Liver (tissue), 9 donors: ENCODE data around the gene SH3BP2. TPM values are rescaled to one million over a fixed set of nuclear protein-coding genes. Genes with fewer than 3 reads are reported as not detected.

Source experiments
- DNase-seq: peaks from one replicate; pipeline ENCODE4 v3.0.0-alpha.2; 2017; ENCODE audit warnings: low spot score
- H3K27ac ChIP-seq, 2 donors: one replicate each; pipeline ENCODE4 v1.7.0; 2013; ENCODE audit warnings: inconsistent platforms in 2 of 2, low read length in 2 of 2, control low read depth in 1 of 2, low read depth in 1 of 2, mild to moderate bottlenecking in 1 of 2
- H3K27me3 ChIP-seq, 4 donors: one replicate each; pipeline versions ENCODE4 v1.6.1 to v1.7.0; 2013; ENCODE audit warnings: low read length in 3 of 4, inconsistent platforms in 1 of 4, mild to moderate bottlenecking in 1 of 4, moderate library complexity in 1 of 4; ENCODE audit not compliant: control insufficient read depth in 4 of 4, insufficient read depth in 4 of 4
- H3K36me3 ChIP-seq, 4 donors: one replicate each; pipeline versions ENCODE4 v1.6.1 to v1.7.0; 2013; ENCODE audit warnings: low read length in 3 of 4, mild to moderate bottlenecking in 3 of 4, low read depth in 1 of 4, moderate library complexity in 1 of 4; ENCODE audit not compliant: control insufficient read depth in 4 of 4, insufficient read depth in 3 of 4
- H3K4me1 ChIP-seq, 4 donors: one replicate each; pipeline versions ENCODE4 v1.6.1 to v1.7.0; 2013; ENCODE audit warnings: low read length in 3 of 4, mild to moderate bottlenecking in 3 of 4, moderate library complexity in 1 of 4; ENCODE audit not compliant: control insufficient read depth in 4 of 4, insufficient read depth in 4 of 4
- H3K4me3 ChIP-seq, 3 donors: one replicate each; pipeline versions ENCODE4 v1.6.1 to v1.7.0; 2013; ENCODE audit warnings: low read length in 3 of 3, control low read depth in 1 of 3, low read depth in 1 of 3, mild to moderate bottlenecking in 1 of 3
- H3K9ac ChIP-seq, 2 donors: one replicate each; pipeline ENCODE4 v1.7.0; 2013; ENCODE audit warnings: low read length in 2 of 2, mild to moderate bottlenecking in 2 of 2, moderate library complexity in 2 of 2, control low read depth in 1 of 2, low read depth in 1 of 2
- H3K9me3 ChIP-seq, 4 donors: one replicate each; pipeline versions ENCODE4 v1.6.1 to v1.7.0; 2013; ENCODE audit warnings: low read length in 3 of 4; ENCODE audit not compliant: control insufficient read depth in 4 of 4
- EGR1 ChIP-seq, 2 donors: IDR thresholded peaks; 2 replicates each; pipeline ENCODE4 v1.6.1; 2016 to 2018; ENCODE audit warnings: antibody characterized with exemption in 2 of 2, low read depth in 2 of 2
- FOXA1 ChIP-seq: IDR thresholded peaks from 2 replicates; pipeline ENCODE4 v1.6.1; 2016; ENCODE audit warnings: antibody characterized with exemption
- FOXA2 ChIP-seq: IDR thresholded peaks from 2 replicates; pipeline ENCODE4 v1.6.1; 2016; ENCODE audit warnings: antibody characterized with exemption
- GABPA ChIP-seq, 2 donors: IDR thresholded peaks in 1 of 2; conservative IDR thresholded peaks in 1 of 2; 2 replicates each; pipeline ENCODE4 v1.6.1; 2016; ENCODE audit warnings: antibody characterized with exemption in 2 of 2, mild to moderate bottlenecking in 1 of 2, moderate library complexity in 1 of 2
- HNF4A ChIP-seq, 2 donors: conservative IDR thresholded peaks; 2 replicates each; pipeline ENCODE4 v1.6.1; 2016; ENCODE audit warnings: antibody characterized with exemption in 2 of 2, mild to moderate bottlenecking in 2 of 2
- HNF4G ChIP-seq: IDR thresholded peaks from 2 replicates; pipeline ENCODE4 v1.6.1; 2016; ENCODE audit warnings: antibody characterized with exemption
- JUND ChIP-seq, 2 donors: IDR thresholded peaks; 2 replicates each; pipeline ENCODE4 v1.6.1; 2016; ENCODE audit warnings: antibody characterized with exemption in 2 of 2
- NR2F2 ChIP-seq: IDR thresholded peaks from 2 replicates; pipeline ENCODE4 v1.6.1; 2016; ENCODE audit warnings: antibody characterized with exemption
- RAD21 ChIP-seq, 2 donors: IDR thresholded peaks; 2 replicates each; pipeline ENCODE4 v1.6.1; 2016; ENCODE audit warnings: antibody characterized with exemption in 2 of 2, mild to moderate bottlenecking in 2 of 2
- RXRA ChIP-seq, 2 donors: IDR thresholded peaks; 2 replicates each; pipeline ENCODE4 v1.6.1; 2017 to 2018; ENCODE audit warnings: antibody characterized with exemption in 2 of 2, mild to moderate bottlenecking in 1 of 2
- SP1 ChIP-seq: IDR thresholded peaks from 2 replicates; pipeline ENCODE4 v1.6.1; 2018; ENCODE audit warnings: antibody characterized with exemption, mild to moderate bottlenecking
- TAF1 ChIP-seq: conservative IDR thresholded peaks from 2 replicates; pipeline ENCODE4 v1.6.1; 2016; ENCODE audit warnings: antibody characterized with exemption, mild to moderate bottlenecking
- YY1 ChIP-seq: IDR thresholded peaks from 2 replicates; pipeline ENCODE4 v1.6.1; 2016; ENCODE audit warnings: antibody characterized with exemption, mild to moderate bottlenecking
- ZBTB33 ChIP-seq: IDR thresholded peaks from 2 replicates; pipeline ENCODE4 v1.6.1; 2016; ENCODE audit warnings: antibody characterized with exemption
- WGBS: extraction: QIAGEN DNeasy Blood & Tissue Kit; methylation state at CpG from one replicate; pipeline ENCODE4 v1.1.7; 2013; 5-methylcytosine and 5-hydroxymethylcytosine counted together
- polyA plus RNA-seq, 2 donors: library from polyadenylated mRNA; stranded (reverse) in 1 of 2; unstranded in 1 of 2; fragments of 200-250 nt in 1 of 2; fragments of >200 nt in 1 of 2; fragmentation: Nextera tagmentation in 1 of 2; extraction: Ambion mirVana in 1 of 2; gene quantifications; one replicate each; pipeline versions ENCODE4 v1.2.1 to v1.2.3, GENCODE V29; 2013 to 2015
- total RNA-seq, 2 donors: library from RNA; depleted of rRNA; stranded (reverse); fragments of >200 nt; gene quantifications; one replicate each; pipeline ENCODE4 v1.2.3, GENCODE V29; 2014
- TF ChIP-seq, protein P1 (sequence below): fragments of 150-350 bp; IDR thresholded peaks from 2 replicates; pipeline ENCODE4 v1.5.1; 2017; ENCODE audit warnings: improper control_type of control experiment, low read depth, low read length; ENCODE audit not compliant: missing input control
- TF ChIP-seq, protein P2 (sequence below): IDR thresholded peaks from 2 replicates; pipeline ENCODE4 v1.6.1; 2016; ENCODE audit warnings: antibody characterized with exemption
- TF ChIP-seq, protein P3 (sequence below): IDR thresholded peaks from 2 replicates; pipeline ENCODE4 v1.6.1; 2016; ENCODE audit warnings: antibody characterized with exemption
- donor health status: healthy.
- donor health status: healthy.
- donor health status: healthy.
- donor health status: healthy.
- donor health status: healthy.

Gene SH3BP2
- total and polyA plus RNA-seq, 4 donors: 17.9 to 80.2 (median 38.5) TPM

DNA sequence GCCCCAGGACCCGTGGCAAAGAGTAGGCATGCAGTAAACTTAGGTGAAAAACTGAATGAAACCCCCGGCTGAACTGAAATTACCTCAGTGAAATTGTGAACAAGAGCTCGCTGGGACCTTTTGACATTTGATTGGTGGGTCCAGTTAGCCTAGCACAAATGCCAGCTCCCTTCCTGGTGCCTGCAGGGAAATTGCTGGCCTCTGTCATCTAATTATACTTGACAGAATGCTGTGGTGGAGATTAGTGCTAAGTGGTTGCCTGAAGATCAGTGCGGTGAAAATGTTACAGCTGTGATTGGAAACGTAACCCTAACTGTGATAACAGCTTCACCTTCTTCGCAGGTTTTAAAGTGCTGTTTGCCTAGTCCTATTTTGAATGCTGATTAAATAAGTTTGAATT is 93.7 kb downstream of the SH3BP2 start:
- Histone ChIP-seq H3K27me3 (no peaks in the 10 kb centered on the region), H3K9me3 (no peaks in the 10 kb centered on the region), H3K4me1 (no peaks in the 10 kb centered on the region), H3K4me3 (no peak overlapping the region), H3K36me3 (peaks cover 3 to 39% (median 28%) of the 10 kb centered on the region in 4 donors), H3K27ac (no peak overlapping the region), H3K9ac (no peak overlapping the region)
- TF ChIP-seq ZBTB33: no peak
- no peak for TF ChIP-seq GABPA (IDR thresholded peaks at IDR 0.05 in 1 of 2, conservative IDR thresholded peaks at IDR 0.05 in 1 of 2)
- TF ChIP-seq, protein P1, sequence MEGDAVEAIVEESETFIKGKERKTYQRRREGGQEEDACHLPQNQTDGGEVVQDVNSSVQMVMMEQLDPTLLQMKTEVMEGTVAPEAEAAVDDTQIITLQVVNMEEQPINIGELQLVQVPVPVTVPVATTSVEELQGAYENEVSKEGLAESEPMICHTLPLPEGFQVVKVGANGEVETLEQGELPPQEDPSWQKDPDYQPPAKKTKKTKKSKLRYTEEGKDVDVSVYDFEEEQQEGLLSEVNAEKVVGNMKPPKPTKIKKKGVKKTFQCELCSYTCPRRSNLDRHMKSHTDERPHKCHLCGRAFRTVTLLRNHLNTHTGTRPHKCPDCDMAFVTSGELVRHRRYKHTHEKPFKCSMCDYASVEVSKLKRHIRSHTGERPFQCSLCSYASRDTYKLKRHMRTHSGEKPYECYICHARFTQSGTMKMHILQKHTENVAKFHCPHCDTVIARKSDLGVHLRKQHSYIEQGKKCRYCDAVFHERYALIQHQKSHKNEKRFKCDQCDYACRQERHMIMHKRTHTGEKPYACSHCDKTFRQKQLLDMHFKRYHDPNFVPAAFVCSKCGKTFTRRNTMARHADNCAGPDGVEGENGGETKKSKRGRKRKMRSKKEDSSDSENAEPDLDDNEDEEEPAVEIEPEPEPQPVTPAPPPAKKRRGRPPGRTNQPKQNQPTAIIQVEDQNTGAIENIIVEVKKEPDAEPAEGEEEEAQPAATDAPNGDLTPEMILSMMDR: no peak
- no peak for TF ChIP-seq FOXA2
- no peak for TF ChIP-seq EGR1 (IDR thresholded peaks at IDR 0.05; ENCODE audit: low read depth in 2 of 2)
- TF ChIP-seq, protein P2, sequence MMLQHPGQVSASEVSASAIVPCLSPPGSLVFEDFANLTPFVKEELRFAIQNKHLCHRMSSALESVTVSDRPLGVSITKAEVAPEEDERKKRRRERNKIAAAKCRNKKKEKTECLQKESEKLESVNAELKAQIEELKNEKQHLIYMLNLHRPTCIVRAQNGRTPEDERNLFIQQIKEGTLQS: no peak
- no peak for TF ChIP-seq YY1
- no peak for TF ChIP-seq HNF4G
- DNase-seq: no peak
- WGBS: 89% methylated on average over 6 of the region's 6 CpGs

DNA sequence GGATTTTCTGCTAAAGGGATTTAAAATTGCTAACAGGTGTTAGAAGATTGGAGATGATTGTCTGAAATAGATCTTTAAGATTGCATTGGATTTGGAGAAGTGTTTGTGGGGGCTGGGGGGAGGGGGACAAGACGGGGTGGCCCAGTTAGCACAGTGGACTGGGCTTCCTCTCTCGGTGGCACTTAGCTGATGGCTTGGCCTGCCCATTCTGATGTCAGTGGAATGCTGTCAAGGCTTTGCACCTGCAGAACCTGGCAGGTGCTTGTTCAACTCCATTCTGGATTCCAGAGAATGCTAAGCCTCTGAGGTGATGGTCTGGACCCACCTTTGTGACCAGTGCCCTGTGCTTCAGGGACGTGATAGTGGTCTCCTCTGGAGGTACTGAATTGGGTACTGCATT is 94.5 kb downstream of the SH3BP2 start:
- Histone ChIP-seq H3K9me3 (no peaks in the 10 kb centered on the region), H3K27me3 (no peaks in the 10 kb centered on the region), H3K4me1 (no peaks in the 10 kb centered on the region), H3K36me3 (peaks cover 3 to 35% (median 26%) of the 10 kb centered on the region in 4 donors), H3K9ac (no peak overlapping the region), H3K27ac (no peak overlapping the region), H3K4me3 (no peak overlapping the region)
- DNase-seq: no peak
- WGBS: 96% methylated on average over 3 of the region's 3 CpGs
- TF ChIP-seq RXRA (IDR thresholded peaks at IDR 0.05) (no peak), HNF4A (conservative IDR thresholded peaks at IDR 0.05) (no peak), HNF4G (no peak), SP1 (no peak), TAF1 (no peak), JUND (IDR thresholded peaks at IDR 0.05) (no peak), RAD21 (IDR thresholded peaks at IDR 0.05) (no peak), NR2F2 (no peak), FOXA2 (no peak), EGR1 (IDR thresholded peaks at IDR 0.05; ENCODE audit: low read depth in 2 of 2) (no peak), ZBTB33 (no peak), FOXA1 (no peak), YY1 (no peak), GABPA (IDR thresholded peaks at IDR 0.05 in 1 of 2, conservative IDR thresholded peaks at IDR 0.05 in 1 of 2) (no peak)
- TF ChIP-seq, protein P2: no peak
- TF ChIP-seq, protein P1: no peak
- TF ChIP-seq, protein P3, sequence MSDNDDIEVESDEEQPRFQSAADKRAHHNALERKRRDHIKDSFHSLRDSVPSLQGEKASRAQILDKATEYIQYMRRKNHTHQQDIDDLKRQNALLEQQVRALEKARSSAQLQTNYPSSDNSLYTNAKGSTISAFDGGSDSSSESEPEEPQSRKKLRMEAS: no peak
